HG03457 (cell line): Measurements from ENCODE around the gene SPDYE17.
"Not testable (repeated sequence)": the region's sequence is repeated elsewhere in the genome, so short reads cannot be mapped to it uniquely, and the experiment has no call there.

ENCODE experiments used
- ATAC-seq: cut with Tn5 transposase; IDR thresholded peaks from one replicate; pipeline ENCODE4 v1.9.1; 2021; ENCODE audit warnings: moderate number of reproducible peaks; ENCODE audit not compliant: unreplicated experiment

Gene SPDYE17, protein sequence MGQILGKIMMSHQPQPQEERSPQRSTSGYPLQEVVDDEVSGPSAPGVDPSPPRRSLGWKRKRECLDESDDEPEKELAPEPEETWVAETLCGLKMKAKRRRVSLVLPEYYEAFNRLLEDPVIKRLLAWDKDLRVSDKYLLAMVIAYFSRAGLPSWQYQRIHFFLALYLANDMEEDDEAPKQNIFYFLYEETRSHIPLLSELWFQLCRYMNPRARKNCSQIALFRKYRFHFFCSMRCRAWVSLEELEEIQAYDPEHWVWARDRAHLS

GRCh38 chr7:77032261-77032660, at the start of gene SPDYE17:
SPDYE17 (minus strand) TSS chr7:77032361; CDS start chr7:77030570, 1,791 bp downstream.
- not testable (repeated sequence) for ATAC-seq

- ATAC-seq: not testable (repeated sequence)
These were observed 48.1 kb upstream of the SPDYE17 start for GRCh38 chr7:77080236-77080635.

DNA sequence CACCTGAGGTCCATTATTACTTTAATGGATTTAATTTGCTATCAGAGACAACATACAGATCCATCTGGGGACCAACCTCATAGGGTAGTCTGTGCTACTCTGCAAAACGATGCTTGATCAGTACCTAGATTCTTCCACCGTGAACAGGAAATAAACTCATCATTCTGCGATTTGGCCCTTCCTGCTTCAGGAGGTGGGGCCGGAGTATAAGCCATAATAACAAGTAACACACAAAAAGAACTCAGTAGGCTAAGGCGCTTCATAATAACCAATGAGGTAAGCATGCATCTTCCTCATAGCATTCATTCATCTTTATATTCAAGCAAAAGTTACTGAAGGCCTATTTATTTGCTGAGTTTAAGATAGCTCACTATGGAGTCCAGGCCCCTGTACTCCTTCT, 47.5 kb upstream of the SPDYE17 start:
- not testable (repeated sequence) for ATAC-seq

DNA sequence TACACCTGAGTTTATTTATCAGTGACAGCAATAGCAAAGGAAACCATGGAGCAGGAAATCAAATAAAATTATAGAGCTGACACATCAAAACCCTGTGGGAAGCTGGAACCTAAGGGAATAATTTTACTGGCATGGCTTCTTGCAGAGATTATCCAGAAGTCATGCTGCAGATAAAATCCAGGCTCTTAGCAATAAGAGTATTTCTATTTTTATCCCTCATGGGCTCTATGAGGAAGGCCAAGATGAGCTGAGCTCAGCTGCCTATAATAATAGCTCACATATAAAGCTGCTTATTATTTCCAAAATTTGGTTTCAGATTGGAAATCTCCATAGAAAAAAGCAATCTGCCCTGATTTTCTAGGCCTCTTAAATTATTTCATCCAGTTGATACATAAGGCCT, 47.0 kb upstream of the SPDYE17 start:
- not testable (repeated sequence) for ATAC-seq

DNA sequence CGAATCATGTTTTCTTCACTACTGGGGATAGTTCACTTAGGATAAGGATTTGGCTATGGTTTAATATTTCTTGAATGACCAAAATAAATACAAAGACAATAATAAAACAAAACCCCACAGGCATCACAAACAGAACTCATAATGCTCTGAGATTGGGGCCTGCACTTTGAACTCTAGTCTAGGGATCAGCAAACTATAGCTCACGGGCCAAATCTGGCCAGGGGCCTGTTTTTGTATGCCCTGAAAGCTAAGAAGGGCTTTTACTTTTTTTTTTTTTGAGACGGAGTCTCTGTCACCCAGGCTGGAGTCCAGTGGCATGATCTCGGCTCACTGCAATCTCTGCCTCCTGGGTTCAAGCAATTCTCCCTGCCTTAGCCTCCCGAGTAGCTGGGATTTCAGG, 44.9 kb upstream of the SPDYE17 start:
- not testable (repeated sequence) for ATAC-seq

DNA sequence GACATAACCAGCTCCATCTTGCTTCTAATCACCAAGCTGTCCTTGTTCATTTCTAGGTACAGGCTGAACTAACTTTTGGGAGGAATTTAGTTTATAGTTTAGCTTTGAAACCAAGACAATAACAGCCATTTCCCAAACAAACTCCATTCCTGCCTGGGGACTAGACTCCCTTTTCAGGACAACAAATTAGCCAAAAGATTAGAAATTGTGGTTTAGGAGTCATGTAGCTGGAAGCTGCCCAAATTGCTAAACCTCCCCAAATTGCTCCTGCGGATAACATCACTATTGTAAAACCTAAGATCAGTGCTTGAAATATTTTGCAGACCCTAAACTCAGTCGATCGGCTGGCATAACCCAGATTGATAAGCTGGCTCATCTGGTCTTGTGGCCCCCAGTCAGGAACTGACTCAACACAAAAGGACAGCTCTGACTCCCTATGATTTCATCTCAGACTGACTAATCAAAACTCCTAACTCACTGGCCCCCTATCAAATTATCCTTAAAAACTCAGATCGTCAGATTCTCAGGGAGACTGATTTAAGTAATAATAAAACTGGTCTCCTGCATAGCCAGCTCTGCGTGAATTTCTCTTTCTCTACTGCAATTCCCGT, 42.7 kb upstream of the SPDYE17 start:
- not testable (repeated sequence) for ATAC-seq

DNA sequence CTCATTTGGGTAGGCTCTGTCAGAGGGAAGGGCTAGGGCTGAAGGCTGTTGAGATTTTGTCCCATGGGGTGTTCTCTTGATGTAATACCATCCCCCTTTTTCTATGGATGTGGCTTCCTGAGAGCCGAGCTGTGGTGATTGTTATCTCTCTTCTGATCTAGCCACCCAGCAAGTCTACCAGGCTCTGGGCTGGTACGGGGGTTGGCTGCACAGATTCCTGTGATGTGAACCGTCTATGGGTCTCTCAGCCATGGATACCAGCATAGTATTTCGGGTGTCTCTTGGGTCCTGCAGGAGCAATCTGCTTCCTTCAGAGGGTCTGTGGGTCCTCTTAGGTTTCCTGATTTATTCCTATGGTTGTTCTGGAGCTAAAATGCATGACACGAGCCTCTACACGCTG, 38.9 kb upstream of the SPDYE17 start:
- ATAC-seq: not testable (repeated sequence)

DNA sequence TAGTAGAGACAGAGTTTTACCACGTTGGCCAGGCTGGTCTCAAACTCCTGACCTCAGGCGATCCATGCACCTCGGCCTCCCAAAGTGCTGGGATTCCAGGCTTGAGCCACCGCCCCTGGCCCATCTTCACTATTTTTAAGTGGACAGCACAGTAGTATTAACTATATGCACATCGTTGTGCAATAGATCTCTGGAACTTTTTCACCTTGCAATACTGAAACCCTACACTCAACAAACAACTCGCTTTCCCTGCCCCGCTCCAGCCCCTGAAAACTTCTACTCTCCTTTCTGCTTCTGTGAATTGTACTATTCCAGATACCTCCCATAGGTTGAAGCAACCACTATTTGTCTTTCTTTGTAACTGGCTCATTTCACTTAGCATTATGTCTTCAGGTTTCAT, 33.7 kb upstream of the SPDYE17 start:
- ATAC-seq: not testable (repeated sequence)

GRCh38 chr7:77063732-77064131, 31.6 kb upstream of the SPDYE17 start:
- not testable (repeated sequence) for ATAC-seq

- ATAC-seq: not testable (repeated sequence)
These were observed 30.4 kb upstream of the SPDYE17 start, which contains the start of gene SPDYE18 for GRCh38 chr7:77062557-77062956. SPDYE18 (minus strand) TSS chr7:77062558; CDS start chr7:77060512, 2,046 bp downstream.

GRCh38 chr7:77026349-77026748, 5.8 kb downstream of the SPDYE17 start:
- not testable (repeated sequence) for ATAC-seq

GRCh38 chr7:77010074-77010680, 22.0 kb downstream of the SPDYE17 start:
- not testable (repeated sequence) for ATAC-seq

- ATAC-seq: not testable (repeated sequence)
These were observed 24.2 kb downstream of the SPDYE17 start for GRCh38 chr7:77008000-77008399.

DNA sequence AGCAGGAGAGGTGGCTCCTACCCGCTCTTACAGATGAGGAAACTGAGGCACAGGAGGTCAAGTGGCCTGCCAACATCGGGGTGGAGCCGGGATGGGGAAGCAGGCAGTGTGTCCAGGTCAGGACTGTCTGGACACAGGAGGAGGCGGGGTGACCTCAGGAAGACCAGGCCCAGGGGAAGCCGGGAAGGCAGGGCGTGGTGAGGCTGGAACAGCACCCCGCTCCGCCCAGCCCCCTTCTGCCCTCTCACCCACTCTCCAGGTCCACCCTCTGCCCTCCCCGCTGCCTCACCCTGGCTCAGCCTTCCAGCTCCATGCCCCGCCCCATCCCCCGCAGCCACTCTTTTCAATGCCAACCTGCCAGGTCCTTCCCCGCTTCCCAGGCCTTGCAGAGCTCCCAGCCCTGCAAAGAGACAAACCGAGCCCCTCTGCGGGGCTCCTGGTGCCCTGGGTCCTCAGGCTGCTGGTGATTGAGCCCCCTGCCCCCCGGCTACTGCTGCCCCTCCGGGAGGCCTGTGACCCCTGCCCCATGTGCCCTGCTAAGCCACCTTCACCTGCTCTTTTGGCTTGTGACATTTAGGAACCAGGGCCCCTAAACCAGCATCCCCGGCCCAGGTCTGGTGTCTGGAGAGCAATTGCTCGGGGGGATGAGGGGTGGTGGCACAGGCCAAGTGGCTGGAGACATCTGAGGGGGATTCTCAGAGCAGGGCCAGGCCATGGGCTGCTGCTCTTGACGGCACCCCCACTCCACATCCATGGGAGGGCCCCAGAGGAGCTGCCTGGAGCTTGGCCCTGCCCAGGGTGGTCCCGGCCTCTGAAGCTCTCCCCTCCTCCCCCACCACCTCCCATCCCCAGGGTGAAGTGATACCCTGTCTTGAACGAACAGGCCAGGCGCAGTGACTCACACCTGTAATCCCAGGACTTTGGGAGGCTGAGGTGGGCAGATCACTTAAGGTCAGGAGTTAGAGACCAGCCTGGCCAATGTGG, 25.7 kb downstream of the SPDYE17 start:
- ATAC-seq: not testable (repeated sequence)

GRCh38 chr7:77005461-77006057, 26.6 kb downstream of the SPDYE17 start:
- not testable (repeated sequence) for ATAC-seq

- not testable (repeated sequence) for ATAC-seq
These were observed 28.0 kb downstream of the SPDYE17 start for GRCh38 chr7:77004151-77004550.

GRCh38 chr7:77003241-77003640, 28.9 kb downstream of the SPDYE17 start:
- not testable (repeated sequence) for ATAC-seq

GRCh38 chr7:77002678-77003233, 29.4 kb downstream of the SPDYE17 start:
- ATAC-seq: not testable (repeated sequence)

DNA sequence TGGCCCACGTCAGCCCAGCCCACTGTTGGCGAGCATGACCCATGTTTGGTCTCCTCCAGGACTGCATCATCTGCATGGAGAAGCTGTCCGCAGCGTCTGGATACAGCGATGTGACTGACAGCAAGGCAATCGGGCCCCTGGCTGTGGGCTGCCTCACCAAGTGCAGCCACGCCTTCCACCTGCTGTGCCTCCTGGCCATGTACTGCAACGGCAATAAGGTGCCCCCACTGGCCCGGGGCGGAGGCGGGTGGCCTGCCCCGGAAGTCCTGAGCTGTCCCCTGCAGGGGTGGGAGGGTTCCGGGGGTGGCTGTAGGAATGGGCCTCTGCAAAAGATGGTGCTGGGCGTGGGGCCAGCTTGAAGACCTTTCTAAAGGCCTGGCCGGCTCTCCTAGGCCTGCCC, 30.1 kb downstream of the SPDYE17 start:
- ATAC-seq: not testable (repeated sequence)
